NOMO-1 treated with DMSO at 0.1 percent for 48 hours (cell line): ENCODE measurements around the gene ZNF672.
"Not testable (repeated sequence)": the region's sequence is repeated elsewhere in the genome, so short reads cannot be mapped to it uniquely, and the experiment has no call there.

Source experiments
- DNase-seq: peaks from one replicate; lab custom pipeline; 2025; ENCODE audit not compliant: unreplicated experiment; lab: John Stamatoyannopoulos, UW

Gene ZNF672

GRCh38 chr1:248852481-248853405, 14.7 kb downstream of the ZNF672 start:
- DNase-seq: peak; percentile 22

- no peak for DNase-seq
Observed at GRCh38 chr1:248853663-248854375, 15.8 kb downstream of the ZNF672 start.

GRCh38 chr1:248855580-248855979, 17.6 kb downstream of the ZNF672 start:
- DNase-seq: no peak

GRCh38 chr1:248856176-248856575, 18.2 kb downstream of the ZNF672 start:
- no peak for DNase-seq

GRCh38 chr1:248857201-248857600, 19.2 kb downstream of the ZNF672 start:
- DNase-seq: no peak

GRCh38 chr1:248857749-248858095, 19.7 kb downstream of the ZNF672 start:
- no peak for DNase-seq

- peak; percentile 83 for DNase-seq
Observed at GRCh38 chr1:248858096-248858890, 20.3 kb downstream of the ZNF672 start.

GRCh38 chr1:248858891-248859889, 21.2 kb downstream of the ZNF672 start, which contains the start of gene ZNF692:
Gene ZNF692 (minus strand): TSS chr1:248859085. CDS start chr1:248858309, 776 bp downstream.
- DNase-seq: peak; percentile 96

GRCh38 chr1:248860007-248860406, 22.0 kb downstream of the ZNF672 start:
- no peak for DNase-seq

- no peak for DNase-seq
Observed at GRCh38 chr1:248861616-248862015, 23.6 kb downstream of the ZNF672 start.

GRCh38 chr1:248862695-248862997, 24.6 kb downstream of the ZNF672 start:
- DNase-seq: peak; percentile 55

- DNase-seq: peak; percentile 81
Observed at GRCh38 chr1:248862998-248863881, 25.2 kb downstream of the ZNF672 start.

- no peak for DNase-seq
Observed at GRCh38 chr1:248871837-248872401, 33.9 kb downstream of the ZNF672 start.

GRCh38 chr1:248872752-248873408, 34.9 kb downstream of the ZNF672 start:
- peak; percentile 70 for DNase-seq

GRCh38 chr1:248873409-248873992, 35.5 kb downstream of the ZNF672 start:
- DNase-seq: peak; percentile 88

GRCh38 chr1:248873993-248874533, 36.0 kb downstream of the ZNF672 start:
- DNase-seq: peak; percentile 80

GRCh38 chr1:248881261-248881660, 43.2 kb downstream of the ZNF672 start:
- DNase-seq: no peak

GRCh38 chr1:248882427-248882826, 44.4 kb downstream of the ZNF672 start:
- DNase-seq: not testable (repeated sequence)
